Natural killer cell (primary cell): ENCODE measurements around the gene CUZD1. TPM values are rescaled to one million over a fixed set of nuclear protein-coding genes. Genes with fewer than 3 reads are reported as not detected.

ENCODE experiments used
- ATAC-seq, 3 donors: fragments of 150-1000 bp in 2 of 3; fragments of 200-7000 bp in 1 of 3; cut with Tn5 transposase; 1 replicate in 1 of 3; 2 replicates in 2 of 3; pipeline ENCODE4 v1.10.0; 2021; ENCODE audit warnings: mild to moderate bottlenecking in 2 of 3, moderate library complexity in 2 of 3
- DNase-seq, 2 donors: peaks; one replicate each; pipeline versions ENCODE4 v3.0.0 to v3.0.0-alpha.2; 2013 to 2021; ENCODE audit warnings: mixed read lengths in 1 of 2
- H3K27ac ChIP-seq: one replicate; pipeline ENCODE4 v1.5.1; 2013; ENCODE audit warnings: mild to moderate bottlenecking, low read length
- H3K27me3 ChIP-seq: one replicate; pipeline ENCODE4 v1.6.1; 2013; ENCODE audit warnings: low read length; ENCODE audit not compliant: control insufficient read depth, insufficient read depth
- H3K36me3 ChIP-seq: one replicate; pipeline ENCODE4 v1.6.1; 2013; ENCODE audit warnings: low read length; ENCODE audit not compliant: control insufficient read depth, insufficient read depth
- H3K4me1 ChIP-seq: one replicate; pipeline ENCODE4 v1.6.1; 2013; ENCODE audit warnings: low read length; ENCODE audit not compliant: control insufficient read depth, insufficient read depth
- H3K4me3 ChIP-seq: one replicate; pipeline ENCODE4 v1.5.1; 2013; ENCODE audit warnings: low read length
- H3K9me3 ChIP-seq: one replicate; pipeline ENCODE4 v1.6.1; 2013; ENCODE audit warnings: low read length; ENCODE audit not compliant: control insufficient read depth, insufficient read depth
- H3K27ac Mint-ChIP-seq, 2 donors: one replicate each; pipeline ENCODE4 v1.8.0; 2022; ENCODE audit warnings: mild to moderate bottlenecking in 2 of 2, mixed read lengths in 2 of 2, moderate library complexity in 1 of 2
- H3K27me3 Mint-ChIP-seq, 2 donors: one replicate each; pipeline ENCODE4 v1.8.0; 2022; ENCODE audit warnings: low read depth in 2 of 2, mixed read lengths in 2 of 2
- H3K36me3 Mint-ChIP-seq: one replicate; pipeline ENCODE4 v1.8.0; 2022; ENCODE audit warnings: mixed read lengths
- H3K4me1 Mint-ChIP-seq, 2 donors: one replicate each; pipeline ENCODE4 v1.8.0; 2022; ENCODE audit warnings: mixed read lengths in 2 of 2
- H3K4me3 Mint-ChIP-seq: one replicate; pipeline ENCODE4 v1.8.0; 2022; ENCODE audit warnings: mild to moderate bottlenecking, moderate library complexity, mixed read lengths
- H3K9me3 Mint-ChIP-seq, 2 donors: one replicate each; pipeline ENCODE4 v1.8.0; 2022; ENCODE audit warnings: mixed read lengths in 2 of 2
- WGBS: methylation state at CpG from one replicate; pipeline ENCODE4 v1.1.7; 2013; ENCODE audit warnings: missing lambda C conversion rate; ENCODE audit not compliant: insufficient coverage; 5-methylcytosine and 5-hydroxymethylcytosine counted together
- intact Hi-C: fragments of 100-400 bp; cut with micrococcal nuclease; formaldehyde crosslinking; loops from one replicate; pipeline ENCODE4 v1.14.2; 2022
- total RNA-seq, 4 donors: library from RNA; stranded (reverse); fragments of 120-200 nt in 1 of 4; gene quantifications; one replicate each; pipeline versions ENCODE4 v1.2.3 to v1.2.4, GENCODE V29; 2013 to 2022
- TF ChIP-seq, protein P1 (sequence below): fragments of 200-600 bp; IDR thresholded peaks from one replicate; pipeline ENCODE4 v1.8.0; 2022; ENCODE audit warnings: antibody characterized with exemption

The CUZD1 gene
- total RNA-seq, 3 donors from 2014 or later (not counting 1 experiment from before 2014, with no cell fraction given), result 0.61 to 0.78 (median 0.63) TPM

DNA sequence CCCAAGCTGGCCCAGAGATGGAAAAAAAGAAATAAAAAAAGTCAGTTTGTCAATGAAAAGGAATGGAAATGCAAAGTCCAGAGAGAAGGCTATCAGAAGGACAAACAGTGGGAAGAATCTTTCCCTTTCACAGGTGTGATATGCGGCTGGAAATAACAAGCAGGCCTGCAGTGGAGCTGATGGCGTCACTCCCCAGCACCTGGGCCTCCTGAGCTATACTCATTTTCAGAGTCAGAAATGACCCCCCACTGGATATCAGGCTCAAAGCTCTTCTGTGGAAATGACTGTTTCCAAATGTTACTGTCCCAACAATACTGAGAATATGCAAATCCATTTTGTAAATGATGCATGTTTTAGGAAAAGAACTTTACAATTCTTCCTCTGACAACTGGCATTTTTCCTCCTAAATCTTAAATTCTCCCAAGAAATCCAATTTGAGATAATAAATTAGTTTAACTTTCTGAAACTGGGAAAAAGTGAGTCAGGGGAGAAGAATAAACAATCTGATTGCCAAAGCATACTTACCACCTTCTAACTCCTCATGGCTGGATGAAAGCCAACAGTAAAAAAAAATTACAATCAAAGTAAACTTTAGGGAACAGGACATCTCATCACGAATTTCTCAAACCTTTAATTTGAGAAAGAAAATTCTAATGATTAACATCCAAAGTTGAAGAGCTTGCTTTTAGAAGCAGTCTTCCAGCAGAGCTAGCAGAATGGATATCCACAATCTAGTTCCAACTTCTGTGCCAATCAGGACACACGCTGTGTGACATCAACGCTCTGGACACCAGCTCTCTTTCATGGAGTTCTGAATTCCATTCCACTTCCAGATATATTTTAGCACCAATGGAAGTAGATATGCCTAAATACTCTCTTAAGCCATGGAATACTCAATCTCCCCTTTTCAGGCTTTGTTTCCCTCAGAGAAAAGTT is 5.3 kb upstream of the CUZD1 start:
- Mint-ChIP-seq H3K4me1 (peaks cover 6 to 25% of the 10 kb centered on the region in 2 donors), H3K27ac (no peak overlapping the region), H3K9me3 (no peaks in the 10 kb centered on the region), H3K27me3 (no peaks in the 10 kb centered on the region), H3K4me3 (no peak overlapping the region), H3K36me3 (no peaks in the 10 kb centered on the region)
- intact Hi-C loops, result no loop called here
- DNase-seq, result no peak
- no peaks in the 10 kb centered on the region for H3K9me3 ChIP-seq
- TF ChIP-seq, protein P1, sequence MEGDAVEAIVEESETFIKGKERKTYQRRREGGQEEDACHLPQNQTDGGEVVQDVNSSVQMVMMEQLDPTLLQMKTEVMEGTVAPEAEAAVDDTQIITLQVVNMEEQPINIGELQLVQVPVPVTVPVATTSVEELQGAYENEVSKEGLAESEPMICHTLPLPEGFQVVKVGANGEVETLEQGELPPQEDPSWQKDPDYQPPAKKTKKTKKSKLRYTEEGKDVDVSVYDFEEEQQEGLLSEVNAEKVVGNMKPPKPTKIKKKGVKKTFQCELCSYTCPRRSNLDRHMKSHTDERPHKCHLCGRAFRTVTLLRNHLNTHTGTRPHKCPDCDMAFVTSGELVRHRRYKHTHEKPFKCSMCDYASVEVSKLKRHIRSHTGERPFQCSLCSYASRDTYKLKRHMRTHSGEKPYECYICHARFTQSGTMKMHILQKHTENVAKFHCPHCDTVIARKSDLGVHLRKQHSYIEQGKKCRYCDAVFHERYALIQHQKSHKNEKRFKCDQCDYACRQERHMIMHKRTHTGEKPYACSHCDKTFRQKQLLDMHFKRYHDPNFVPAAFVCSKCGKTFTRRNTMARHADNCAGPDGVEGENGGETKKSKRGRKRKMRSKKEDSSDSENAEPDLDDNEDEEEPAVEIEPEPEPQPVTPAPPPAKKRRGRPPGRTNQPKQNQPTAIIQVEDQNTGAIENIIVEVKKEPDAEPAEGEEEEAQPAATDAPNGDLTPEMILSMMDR, result no peak
- ATAC-seq, result no peak
- peaks cover 5% of the 10 kb centered on the region for H3K36me3 ChIP-seq
- H3K4me1 ChIP-seq, result no peaks in the 10 kb centered on the region
- H3K27me3 ChIP-seq, result no peaks in the 10 kb centered on the region
- WGBS, result 94% methylated on average over 5 of the region's 5 CpGs
- H3K4me3 ChIP-seq, result no peak overlapping the region
- H3K27ac ChIP-seq, result no peak overlapping the region

DNA sequence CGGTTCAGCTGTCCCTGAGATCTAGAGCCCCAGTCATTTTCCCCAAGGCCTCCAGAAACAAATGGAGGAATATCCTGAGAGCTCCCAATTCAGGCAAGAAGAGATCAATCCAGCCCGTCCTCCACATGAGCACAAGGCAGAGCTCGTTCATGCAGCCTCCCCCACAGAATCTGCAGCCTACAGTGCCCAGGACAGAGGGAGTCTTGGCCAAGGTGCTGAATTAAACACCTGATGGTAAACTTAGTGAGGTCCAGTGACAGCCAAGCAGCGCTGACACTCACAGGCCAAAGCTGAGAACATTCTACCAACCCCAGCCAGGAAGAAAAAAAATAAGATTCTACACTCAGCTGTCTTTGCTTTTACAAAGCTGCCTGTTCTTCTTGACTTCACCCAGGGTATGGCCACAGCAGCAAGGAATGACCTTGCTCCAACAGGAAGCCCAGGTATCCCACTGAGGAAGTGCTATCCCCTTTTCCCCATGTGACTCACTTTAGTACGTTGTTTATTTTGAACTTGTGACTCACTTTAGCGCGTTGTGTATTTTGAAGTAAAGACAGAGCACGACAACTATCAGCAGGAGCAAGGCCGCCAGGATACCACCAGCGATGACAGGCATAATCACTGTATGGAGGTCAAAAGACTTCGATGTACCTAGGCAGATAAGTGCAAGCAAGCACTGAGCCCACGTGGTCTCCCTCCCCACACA is 4.4 kb upstream of the CUZD1 start:
- ATAC-seq (no peak), DNase-seq (no peak)
- H3K4me1 ChIP-seq, result no peaks in the 10 kb centered on the region
- Mint-ChIP-seq H3K9me3 (no peaks in the 10 kb centered on the region), H3K27me3 (no peaks in the 10 kb centered on the region), H3K4me1 (peaks cover 6 to 16% of the 10 kb centered on the region in 2 donors), H3K4me3 (no peak overlapping the region), H3K27ac (no peak overlapping the region), H3K36me3 (no peaks in the 10 kb centered on the region)
- H3K36me3 ChIP-seq, result peaks cover 5% of the 10 kb centered on the region
- TF ChIP-seq, protein P1, result no peak
- no peaks in the 10 kb centered on the region for H3K27me3 ChIP-seq
- no peak overlapping the region for H3K4me3 ChIP-seq
- intact Hi-C loops, result no loop called here
- H3K27ac ChIP-seq, result no peak overlapping the region
- no peaks in the 10 kb centered on the region for H3K9me3 ChIP-seq
- 85% methylated on average over 12 of the region's 12 CpGs for WGBS

DNA sequence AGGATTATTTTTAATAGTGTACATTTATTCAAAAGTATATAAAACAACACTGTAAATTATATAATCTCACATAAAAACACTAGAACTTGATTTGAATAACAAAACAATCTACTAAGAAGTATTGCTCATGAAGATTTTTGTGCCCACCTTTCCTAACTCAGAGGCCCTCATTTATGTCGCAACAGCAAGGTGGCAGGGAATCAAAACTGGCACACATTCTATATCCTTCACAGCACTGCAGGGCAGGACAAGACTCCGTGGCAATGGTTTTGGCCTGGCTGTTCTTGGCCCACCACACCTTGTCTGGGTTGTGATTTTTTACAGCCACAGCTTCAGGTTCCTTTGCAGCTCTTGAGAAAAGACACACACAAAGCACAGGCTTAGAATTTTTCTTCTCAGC is 3.4 kb upstream of the CUZD1 start:
- H3K4me3 Mint-ChIP-seq, result no peak overlapping the region
- H3K27ac ChIP-seq, result no peak overlapping the region
- WGBS, result 93% methylated on average over 2 of the region's 2 CpGs
- no peak overlapping the region for H3K4me3 ChIP-seq
- no peak for DNase-seq
- no peaks in the 10 kb centered on the region for H3K4me1 ChIP-seq
- H3K27me3 Mint-ChIP-seq, result no peaks in the 10 kb centered on the region
- ATAC-seq, result no peak
- TF ChIP-seq, protein P1, result no peak
- no peak overlapping the region for H3K27ac Mint-ChIP-seq
- H3K9me3 Mint-ChIP-seq, result no peaks in the 10 kb centered on the region
- H3K9me3 ChIP-seq, result no peaks in the 10 kb centered on the region
- peaks cover 5% of the 10 kb centered on the region for H3K36me3 ChIP-seq
- no peaks in the 10 kb centered on the region for H3K27me3 ChIP-seq
- H3K36me3 Mint-ChIP-seq, result no peaks in the 10 kb centered on the region
- H3K4me1 Mint-ChIP-seq, result peaks cover 6 to 13% of the 10 kb centered on the region in 2 donors
- intact Hi-C loops, result no loop called here
